HAP-1 (cell line): ENCODE measurements around the gene PROK2.

ENCODE experiments used
- DNase-seq, 2 experiments: peaks; one replicate each; pipeline ENCODE4 v3.0.0-alpha.2; 2016 to 2020; ENCODE audit warnings: low spot score in 2 of 2
- H3K27me3 ChIP-seq: fragments of 250-450 bp; sonication (Bioruptor Pico); 2 replicates; pipeline ENCODE4 v1.5.1; 2020; ENCODE audit warnings: low read depth, mild to moderate bottlenecking, moderate library complexity
- H3K36me3 ChIP-seq: fragments of 250-450 bp; sonication (Bioruptor Pico); replicated peaks from 2 replicates; pipeline ENCODE4 v1.5.1; 2020; ENCODE audit warnings: mild to moderate bottlenecking
- H3K4me1 ChIP-seq: fragments of 250-450 bp; sonication (Bioruptor Pico); 2 replicates; pipeline ENCODE4 v1.5.1; 2020; ENCODE audit warnings: mild to moderate bottlenecking
- H3K4me3 ChIP-seq: fragments of 250-450 bp; sonication (Bioruptor Pico); 2 replicates; pipeline ENCODE4 v1.5.1; 2020; ENCODE audit warnings: mild to moderate bottlenecking, moderate library complexity
- H3K9me3 ChIP-seq: fragments of 250-450 bp; sonication (Bioruptor Pico); 2 replicates; pipeline ENCODE4 v1.5.1; 2020; ENCODE audit warnings: mild to moderate bottlenecking, moderate library complexity
- in situ Hi-C: fragments of 300-500 bp; cut with MboI; formaldehyde crosslinking; loops from 3 replicates; pipeline ENCODE4 v1.14.3; 2020; ENCODE audit warnings: low sequenced_read_pairs, inconsistent platforms, mixed read lengths

PROK2 gene

DNA sequence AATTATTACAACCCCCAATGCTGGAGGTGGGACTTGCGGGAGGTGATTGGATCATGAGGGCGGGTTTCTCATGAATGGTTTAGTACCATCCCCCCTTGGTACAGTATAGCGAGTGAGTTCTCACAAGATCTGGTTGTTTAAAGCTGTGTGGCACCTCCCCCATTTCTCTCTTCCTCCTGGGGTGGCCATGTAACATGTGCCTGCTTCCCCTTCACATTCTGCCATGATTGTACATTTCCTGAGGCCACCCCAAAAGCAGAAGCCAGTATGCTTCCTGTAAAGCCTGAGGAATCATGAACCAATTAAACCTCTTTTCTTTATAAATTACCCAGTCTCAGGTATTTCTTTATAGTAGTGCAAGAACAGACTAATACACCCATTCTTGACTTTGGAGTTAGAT lies 20.3 kb upstream of the PROK2 start:
- DNase-seq: no peak
- no peaks in the 10 kb centered on the region; the same call in 1 of the 2 replicates for H3K27me3 ChIP-seq
- in situ Hi-C loops: no loop called here

DNA sequence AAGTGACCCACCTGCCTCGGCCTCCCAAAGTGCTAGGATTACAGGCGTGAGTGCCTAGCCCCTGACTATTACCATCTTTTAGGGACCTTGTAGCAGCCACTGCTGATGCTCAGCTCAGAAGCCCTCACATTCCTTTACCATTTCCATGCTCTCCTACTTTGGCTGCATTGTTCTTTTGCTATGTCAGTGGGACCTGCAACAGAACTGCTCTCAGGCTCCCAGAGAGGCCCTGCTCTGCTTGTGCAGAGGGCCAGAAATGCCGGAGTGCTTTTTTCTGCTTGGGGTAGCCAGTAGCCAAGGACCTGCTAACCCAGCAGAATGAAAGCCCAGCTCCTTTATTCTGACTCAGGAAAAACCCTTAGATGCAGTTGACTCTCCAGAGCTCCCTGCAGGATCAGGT lies 18.3 kb upstream of the PROK2 start:
- Histone ChIP-seq H3K36me3 (no peaks in the 10 kb centered on the region), H3K9me3 (no peaks in the 10 kb centered on the region; the same call in 1 of the 2 replicates), H3K4me1 (peaks cover 10% of the 10 kb centered on the region), H3K4me3 (no peak overlapping the region), H3K27me3 (no peaks in the 10 kb centered on the region; the same call in 1 of the 2 replicates)
- in situ Hi-C loops: no loop called here
- no peak for DNase-seq

More for the DNA sequence above, 20.3 kb upstream of the PROK2 start:
- no peaks in the 10 kb centered on the region for H3K36me3 ChIP-seq
- no peaks in the 10 kb centered on the region; the same call in 1 of the 2 replicates for H3K9me3 ChIP-seq
- no peak overlapping the region for H3K4me3 ChIP-seq
- H3K4me1 ChIP-seq: peaks cover 7% of the 10 kb centered on the region

DNA sequence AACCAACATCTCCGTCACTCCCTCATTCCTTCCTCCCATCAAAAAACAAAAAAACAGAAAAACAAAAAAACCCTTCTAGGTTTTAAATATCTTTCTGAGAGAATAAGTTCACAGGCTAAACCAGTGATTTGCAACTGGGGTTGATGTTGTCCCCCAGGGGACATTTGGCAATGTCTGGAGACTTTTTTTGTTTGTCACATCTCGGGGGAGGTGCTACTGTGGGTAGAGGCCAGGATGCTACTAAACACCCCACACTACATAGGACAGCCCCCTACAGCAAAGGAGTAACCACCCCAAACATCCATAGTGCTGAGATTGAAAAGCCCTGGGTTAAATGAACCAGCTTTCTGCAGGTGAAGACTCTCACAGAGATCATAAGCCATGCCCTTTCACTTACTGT lies 17.0 kb upstream of the PROK2 start:
- in situ Hi-C loops: no loop called here
- no peaks in the 10 kb centered on the region; the same call in 1 of the 2 replicates for H3K27me3 ChIP-seq
- H3K4me3 ChIP-seq: no peak overlapping the region
- H3K4me1 ChIP-seq: peaks cover 10% of the 10 kb centered on the region
- H3K9me3 ChIP-seq: no peaks in the 10 kb centered on the region; the same call in 1 of the 2 replicates
- DNase-seq: no peak
- no peaks in the 10 kb centered on the region for H3K36me3 ChIP-seq

DNA sequence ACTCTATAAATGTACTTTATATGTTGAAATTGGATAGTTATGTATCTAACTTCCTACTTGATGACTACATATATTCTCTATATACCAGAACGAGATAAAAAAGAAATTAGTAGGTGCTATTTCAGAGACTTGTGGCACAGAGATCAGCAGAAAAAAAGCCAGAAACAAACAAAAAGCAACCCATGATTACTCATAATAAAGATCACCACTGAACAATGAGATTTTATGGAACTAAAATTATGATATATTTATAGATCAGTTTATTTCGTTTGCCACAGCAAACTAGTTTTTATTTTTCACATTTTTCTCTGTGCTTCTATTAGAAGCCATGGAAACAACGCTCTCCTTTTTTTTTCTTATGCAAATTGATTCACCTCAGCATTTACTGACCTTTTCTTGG lies 15.1 kb upstream of the PROK2 start:
- in situ Hi-C loops: no loop called here
- peak in 1 of 2 experiments; percentile 42 for DNase-seq
- no peaks in the 10 kb centered on the region for H3K9me3 ChIP-seq
- H3K4me1 ChIP-seq: peaks cover 10% of the 10 kb centered on the region
- H3K27me3 ChIP-seq: no peaks in the 10 kb centered on the region; the same call in 1 of the 2 replicates
- no peak overlapping the region for H3K4me3 ChIP-seq
- H3K36me3 ChIP-seq: no peaks in the 10 kb centered on the region

DNA sequence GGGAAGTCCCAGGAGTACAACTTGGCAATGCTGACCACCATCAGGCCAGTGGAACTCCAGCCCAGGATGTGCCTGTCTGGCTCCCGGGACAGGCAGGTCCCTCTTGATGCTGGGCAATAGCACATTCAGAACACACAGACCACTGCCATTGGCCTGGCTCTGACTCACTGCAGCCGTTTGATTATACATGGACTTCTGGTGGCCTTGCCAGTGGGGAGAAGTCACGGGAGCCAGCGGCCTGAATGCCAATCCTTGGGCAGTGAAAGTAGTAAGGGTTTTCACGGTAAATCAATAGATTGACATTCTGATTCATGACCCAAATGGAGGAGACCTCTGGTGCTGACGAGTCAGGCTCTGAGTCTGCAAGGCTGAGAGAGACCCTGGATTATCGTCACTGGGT lies 12.5 kb upstream of the PROK2 start:
- Histone ChIP-seq H3K27me3 (peaks cover 4% of the 10 kb centered on the region; the same call in 1 of the 2 replicates), H3K4me3 (no peak overlapping the region), H3K36me3 (no peaks in the 10 kb centered on the region), H3K9me3 (no peaks in the 10 kb centered on the region), H3K4me1 (peaks cover 10% of the 10 kb centered on the region)
- no peak for DNase-seq
- in situ Hi-C loops: no loop called here

DNA sequence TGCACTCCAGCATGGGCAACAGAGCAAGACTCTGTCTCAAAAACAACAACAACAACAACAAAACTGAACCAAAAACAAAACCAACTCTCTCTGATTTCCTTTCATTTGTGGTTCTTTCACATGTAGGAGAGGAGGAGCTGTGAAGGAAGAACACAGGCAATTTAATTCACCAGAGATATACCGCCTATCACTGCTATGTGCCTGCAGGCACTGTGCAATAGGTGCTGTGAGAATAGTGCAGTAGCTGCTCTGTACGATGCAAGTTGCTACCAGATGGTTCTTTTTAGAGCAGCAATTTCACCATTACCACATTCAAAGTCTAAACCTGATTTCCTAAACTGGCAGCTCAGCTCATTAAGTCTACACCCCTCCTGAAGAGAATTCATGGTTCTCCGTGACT lies 11.3 kb upstream of the PROK2 start:
- H3K36me3 ChIP-seq: no peaks in the 10 kb centered on the region
- peaks cover 10% of the 10 kb centered on the region for H3K4me1 ChIP-seq
- no peaks in the 10 kb centered on the region for H3K9me3 ChIP-seq
- no peak overlapping the region for H3K4me3 ChIP-seq
- DNase-seq: no peak
- peaks cover 4% of the 10 kb centered on the region; the same call in 1 of the 2 replicates for H3K27me3 ChIP-seq
- in situ Hi-C loops: no loop called here

DNA sequence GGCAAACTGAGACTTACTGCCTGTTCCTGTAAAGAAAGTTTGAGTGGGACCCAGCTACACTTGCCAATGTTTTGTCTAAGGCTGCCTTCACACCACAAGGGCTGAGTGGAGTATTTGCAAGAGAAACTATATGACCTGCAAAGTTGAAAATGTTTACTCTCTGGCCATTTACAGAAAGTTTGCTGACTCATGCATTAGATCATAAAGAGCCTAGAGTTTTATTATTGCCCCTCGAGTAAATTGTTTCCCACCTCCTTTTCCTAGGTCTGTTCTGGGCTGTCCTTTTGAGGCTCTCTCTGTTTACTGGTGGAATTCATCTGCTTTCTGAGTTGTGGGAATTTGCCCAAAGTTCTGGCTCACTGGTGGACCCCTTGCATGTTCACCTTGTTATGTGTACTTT lies 6.7 kb upstream of the PROK2 start:
- no peak for DNase-seq
- in situ Hi-C loops: no loop called here
- no peaks in the 10 kb centered on the region for H3K36me3 ChIP-seq
- 0 out of 2 replicates have a peak, but pooled peaks cover 6% of the 10 kb centered on the region for H3K27me3 ChIP-seq
- no peaks in the 10 kb centered on the region for H3K4me1 ChIP-seq
- H3K9me3 ChIP-seq: no peaks in the 10 kb centered on the region
- no peak overlapping the region for H3K4me3 ChIP-seq

DNA sequence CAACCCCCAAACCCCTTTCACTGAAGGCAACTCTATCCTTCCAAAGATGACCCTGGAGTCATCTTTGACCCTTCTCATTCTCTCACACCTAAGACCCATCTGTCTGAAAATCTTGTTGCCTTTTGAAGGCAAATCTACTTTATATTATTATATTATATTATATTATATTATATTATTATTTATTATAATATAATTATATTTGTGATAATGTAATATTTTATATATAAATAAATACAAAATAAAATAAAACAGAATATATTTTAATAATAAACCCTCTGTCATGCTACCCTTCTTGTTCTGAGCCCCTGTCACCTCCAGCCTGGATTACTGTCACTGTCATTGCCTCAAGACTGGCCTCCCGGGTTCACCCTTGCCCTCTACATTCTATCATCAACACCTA lies 5.0 kb upstream of the PROK2 start:
- no peak for DNase-seq
- H3K4me3 ChIP-seq: no peak overlapping the region
- H3K4me1 ChIP-seq: no peaks in the 10 kb centered on the region
- no peaks in the 10 kb centered on the region for H3K36me3 ChIP-seq
- in situ Hi-C loops: no loop called here
- no peaks in the 10 kb centered on the region for H3K9me3 ChIP-seq
- H3K27me3 ChIP-seq: peaks cover 18% of the 10 kb centered on the region

DNA sequence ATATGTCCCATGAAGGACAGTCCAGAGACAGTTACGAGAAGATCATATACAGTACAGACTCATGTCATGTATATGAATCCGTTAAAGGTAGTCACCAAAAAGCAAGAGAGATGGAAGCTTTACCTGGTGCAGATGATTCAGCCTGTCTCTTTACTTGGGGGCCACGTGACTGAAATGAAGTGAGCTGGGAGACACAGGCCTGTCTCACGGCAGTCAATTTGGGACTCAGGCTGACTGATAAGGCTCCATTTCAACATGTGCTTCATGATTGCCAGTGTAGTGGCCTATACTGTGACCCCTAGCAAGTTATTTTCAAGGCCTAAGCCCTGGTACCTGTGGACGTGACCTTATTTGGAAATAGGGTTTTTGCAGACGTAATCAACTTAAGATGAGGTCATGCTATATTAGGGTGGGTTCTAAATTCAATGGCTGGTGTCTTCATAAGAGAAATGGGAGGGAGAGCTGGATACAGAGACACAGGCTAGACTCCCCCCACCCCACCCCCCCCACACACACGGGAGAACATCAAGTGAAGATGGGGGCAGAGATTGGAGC lies 3.0 kb upstream of the PROK2 start:
- Histone ChIP-seq H3K4me3 (no peak overlapping the region), H3K36me3 (no peaks in the 10 kb centered on the region), H3K4me1 (peaks cover 11% of the 10 kb centered on the region; the same call in 1 of the 2 replicates), H3K27me3 (peaks cover 32% of the 10 kb centered on the region), H3K9me3 (no peaks in the 10 kb centered on the region)
- in situ Hi-C loops: no loop called here
- DNase-seq: no peak

DNA sequence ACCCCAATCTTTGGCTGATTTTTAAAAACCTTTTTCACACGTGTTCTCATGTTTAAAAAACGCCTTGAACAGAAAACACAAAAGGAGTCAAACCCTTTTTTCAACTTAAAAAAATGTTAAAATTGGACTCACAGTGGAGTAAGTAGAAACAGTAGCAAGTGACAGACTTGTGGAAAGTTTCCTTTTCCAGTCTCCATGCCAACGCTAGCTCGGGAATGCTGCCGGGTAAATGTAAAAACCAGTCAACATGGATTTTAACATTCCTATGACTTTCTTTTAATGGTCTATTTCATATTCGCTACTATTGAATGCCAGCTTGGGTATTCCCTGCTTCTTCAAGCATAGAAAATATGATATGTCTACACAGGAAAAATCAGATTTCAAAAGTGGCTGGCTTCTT lies 1.6 kb upstream of the PROK2 start:
- Histone ChIP-seq H3K27me3 (peaks cover 46% of the 10 kb centered on the region), H3K4me3 (no peak overlapping the region), H3K4me1 (peaks cover 11% of the 10 kb centered on the region; the same call in 1 of the 2 replicates), H3K36me3 (no peaks in the 10 kb centered on the region), H3K9me3 (no peaks in the 10 kb centered on the region)
- in situ Hi-C loops: no loop called here
- no peak for DNase-seq

DNA sequence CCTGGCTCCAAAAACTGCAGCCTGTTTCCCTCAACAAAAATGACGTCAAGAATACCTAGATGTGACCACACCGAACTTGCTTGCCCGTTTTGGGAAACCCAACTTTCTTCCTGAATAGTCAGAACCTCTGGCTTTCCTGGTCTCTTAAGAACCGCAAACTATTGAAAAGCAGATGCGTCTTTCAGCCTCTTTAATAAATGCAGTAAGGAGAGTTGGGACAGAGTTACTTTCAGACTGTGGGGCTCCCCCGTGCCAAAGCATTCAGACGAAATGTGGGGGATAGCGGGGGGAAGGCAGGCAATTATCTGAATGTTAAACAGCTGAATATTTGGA lies 1.2 kb upstream of the PROK2 start:
- Histone ChIP-seq H3K9me3 (no peaks in the 10 kb centered on the region), H3K4me3 (no peak overlapping the region), H3K4me1 (peaks cover 11% of the 10 kb centered on the region; the same call in 1 of the 2 replicates), H3K36me3 (no peaks in the 10 kb centered on the region), H3K27me3 (peaks cover 50% of the 10 kb centered on the region)
- no peak for DNase-seq
- in situ Hi-C loops: no loop called here

DNA sequence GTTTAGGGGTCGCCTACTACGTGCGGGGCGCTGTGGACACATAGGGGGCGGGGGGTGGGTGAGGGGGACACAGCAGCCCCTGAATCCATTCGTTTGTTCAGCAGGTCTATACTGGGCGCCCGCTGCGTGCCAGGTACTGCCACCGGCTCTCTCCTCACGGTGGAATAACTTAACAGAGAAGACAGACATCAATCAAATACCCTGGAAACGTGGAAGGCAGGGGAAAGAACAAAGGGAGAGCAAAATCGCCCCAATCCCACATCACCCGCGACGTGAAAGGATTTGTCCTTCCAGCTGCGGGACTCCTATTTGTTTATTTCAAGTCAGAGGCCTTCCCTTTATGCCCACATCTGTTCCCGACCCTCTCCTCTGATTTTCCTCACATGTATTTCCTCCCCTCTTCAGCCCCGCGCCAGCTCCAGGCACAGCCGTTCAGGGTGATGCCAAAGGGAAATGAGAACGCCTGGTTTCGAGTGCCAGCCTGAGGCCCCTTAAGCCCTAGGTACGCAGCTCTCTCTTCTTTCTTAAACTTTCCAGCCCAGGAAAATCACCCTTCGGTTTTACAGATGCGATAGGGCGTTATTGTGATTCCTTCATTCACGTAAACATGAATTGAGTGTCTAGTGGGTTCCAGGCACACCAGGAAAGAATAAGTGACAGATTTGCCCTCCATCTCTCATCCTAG lies 726 bp upstream of the PROK2 start:
- Histone ChIP-seq H3K27me3 (peaks cover 51% of the 10 kb centered on the region), H3K9me3 (no peaks in the 10 kb centered on the region), H3K4me1 (peaks cover 11% of the 10 kb centered on the region; the same call in 1 of the 2 replicates), H3K36me3 (no peaks in the 10 kb centered on the region), H3K4me3 (no peak overlapping the region)
- no peak for DNase-seq
- in situ Hi-C loops: no loop called here

DNA sequence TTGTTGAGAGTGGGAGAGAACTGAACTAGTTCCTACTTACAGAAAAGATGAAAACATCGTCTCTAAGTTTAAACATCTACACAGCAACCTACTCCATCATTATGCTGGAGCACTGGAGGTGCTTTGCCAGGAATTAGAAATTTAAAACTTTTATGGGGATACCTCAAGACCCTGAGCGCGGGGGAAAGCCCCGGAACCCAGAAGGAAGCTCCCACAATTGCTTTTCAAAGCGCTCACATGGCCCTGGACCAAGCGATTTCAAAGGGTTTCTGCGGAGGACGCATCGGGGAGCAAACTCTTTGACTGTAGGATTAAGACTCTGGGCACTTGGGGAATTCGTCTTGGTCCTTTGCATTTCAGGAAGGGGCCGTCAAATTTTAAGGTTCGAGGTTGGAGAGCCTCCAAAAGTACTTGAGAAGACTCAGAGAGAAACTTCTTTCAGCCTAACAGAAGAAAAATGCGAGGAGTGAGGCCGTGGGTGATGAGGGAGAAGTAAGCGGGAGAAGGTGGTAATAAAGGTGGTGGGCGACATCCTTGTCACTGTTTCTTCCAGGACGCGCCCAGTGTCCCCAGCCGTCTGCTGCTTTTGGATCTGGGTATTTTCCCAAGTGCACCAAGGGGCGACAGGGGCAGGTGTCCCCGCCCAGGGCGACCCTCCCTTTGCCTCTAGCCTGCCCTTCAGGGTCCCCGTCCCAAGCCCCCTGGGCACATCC lies 591 bp downstream of the PROK2 start:
- Histone ChIP-seq H3K36me3 (no peaks in the 10 kb centered on the region), H3K4me3 (peak overlapping the region; percentile 29), H3K4me1 (peaks cover 11% of the 10 kb centered on the region; the same call in 1 of the 2 replicates), H3K9me3 (no peaks in the 10 kb centered on the region), H3K27me3 (peaks cover 51% of the 10 kb centered on the region)
- DNase-seq: no peak
- in situ Hi-C loops: no loop called here

DNA sequence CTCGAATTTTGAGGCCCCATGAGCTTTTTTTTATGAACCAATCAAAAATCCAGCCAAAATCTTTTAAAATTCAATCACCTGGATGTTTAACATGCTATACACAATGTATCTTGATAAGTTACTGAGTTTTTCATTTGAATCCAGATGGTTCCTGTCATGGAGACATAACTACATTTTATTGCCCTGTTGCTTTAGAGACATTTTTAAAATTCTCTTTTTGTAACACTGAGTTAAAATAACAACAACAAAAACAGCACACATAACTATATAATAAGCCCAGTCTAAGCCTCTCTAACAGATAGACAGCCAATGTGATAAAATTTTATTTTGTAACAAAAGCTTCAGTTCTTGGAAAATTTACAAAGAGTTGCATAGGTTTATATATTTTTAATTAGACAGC lies 1.8 kb downstream of the PROK2 start:
- Histone ChIP-seq H3K4me1 (peaks cover 11% of the 10 kb centered on the region; the same call in 1 of the 2 replicates), H3K9me3 (no peaks in the 10 kb centered on the region), H3K4me3 (no peak overlapping the region), H3K27me3 (peaks cover 51% of the 10 kb centered on the region), H3K36me3 (no peaks in the 10 kb centered on the region)
- in situ Hi-C loops: no loop called here
- no peak for DNase-seq
